ENCODE results near the gene INSR.

The INSR gene

GRCh38 chr19:7078008-7078407, 216.2 kb downstream of the INSR start:
- peak; percentile 34 for DNase-seq

GRCh38 chr19:7076151-7076550, 218.1 kb downstream of the INSR start:
- peak; percentile 20 for DNase-seq

GRCh38 chr19:7074705-7075282, 219.4 kb downstream of the INSR start:
- no peak for DNase-seq

- no peak for DNase-seq
Measured at GRCh38 chr19:7072541-7072940, 221.7 kb downstream of the INSR start.

GRCh38 chr19:7069904-7070226, 224.3 kb downstream of the INSR start:
- DNase-seq = no peak

GRCh38 chr19:7069042-7069903, 224.9 kb downstream of the INSR start, which contains the start of gene ZNF557:
ZNF557 (plus strand) TSS chr19:7069703; CDS start chr19:7075075, 5,372 bp downstream.
- DNase-seq = peak; percentile 97

DNA sequence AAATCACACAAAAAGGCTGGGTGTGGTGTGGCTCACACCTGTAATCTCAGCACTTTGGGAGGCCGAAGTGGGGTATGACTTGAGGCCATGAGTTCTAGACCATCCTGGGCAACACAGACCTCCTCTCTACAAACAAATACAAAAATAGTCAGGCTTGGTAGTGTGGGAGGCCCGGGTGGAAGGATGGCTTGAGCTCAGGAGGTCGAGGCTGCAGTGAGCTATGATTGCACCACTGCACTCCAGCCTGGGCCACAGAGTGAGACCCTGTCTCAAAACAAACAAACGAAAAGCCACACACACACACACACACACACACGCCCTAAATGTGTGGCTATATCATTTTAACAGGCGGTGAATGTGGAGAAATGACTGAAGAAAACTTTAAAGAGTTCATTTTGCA, 225.6 kb downstream of the INSR start:
- peak; percentile 41 for DNase-seq

- no peak for DNase-seq
Measured at GRCh38 chr19:7067716-7068115, 226.5 kb downstream of the INSR start.

DNA sequence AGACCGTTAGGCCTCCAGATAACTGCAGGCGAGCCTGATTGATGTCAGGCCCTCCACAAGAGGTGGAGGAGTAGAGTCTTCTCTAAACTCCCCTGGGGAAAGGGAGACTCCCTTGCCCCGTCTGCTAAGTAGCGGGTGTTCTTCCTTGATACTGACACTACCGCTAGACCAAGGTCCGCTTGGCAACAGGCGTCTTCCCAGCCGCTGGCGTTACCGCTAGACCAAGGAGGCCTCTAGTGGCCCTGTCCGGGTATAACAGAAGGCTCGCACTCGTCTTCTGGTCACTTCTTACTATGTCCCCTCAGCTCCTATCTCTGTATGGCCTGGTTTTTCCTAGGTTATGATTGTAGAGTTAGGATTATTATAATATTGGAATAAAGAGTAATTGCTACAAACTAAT, 227.1 kb downstream of the INSR start:
- peak; percentile 52 for DNase-seq

DNA sequence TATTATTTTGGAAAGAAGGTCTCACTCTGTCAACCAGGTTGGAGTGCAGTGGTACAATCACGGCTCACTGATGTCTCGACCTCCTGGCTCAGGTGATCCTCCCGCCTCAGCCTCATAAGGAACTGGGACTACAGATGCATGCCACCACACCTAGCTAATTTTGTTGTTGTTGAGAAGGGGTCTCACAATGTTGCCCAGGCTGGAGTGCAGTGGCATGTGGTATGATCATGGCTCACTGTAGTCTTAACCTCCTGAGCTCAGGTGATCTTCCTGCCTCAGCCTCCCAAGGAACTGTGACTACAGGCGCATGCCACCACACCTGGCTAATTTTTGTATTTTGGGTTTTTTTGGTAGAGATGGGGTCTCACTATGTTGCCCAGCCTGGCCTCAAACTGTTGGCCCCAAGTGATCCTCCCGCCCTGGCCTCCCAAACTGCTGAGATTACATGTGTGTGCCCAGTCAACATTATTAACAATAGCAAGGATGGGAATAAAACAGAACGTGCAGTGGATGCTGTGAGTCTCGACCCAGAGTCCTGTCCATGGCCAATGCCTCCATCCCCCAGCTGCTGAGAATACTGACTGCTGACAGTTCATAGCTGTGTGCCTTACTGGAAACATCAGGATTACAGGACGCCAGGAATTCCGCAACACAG, 230.3 kb downstream of the INSR start:
- peak; percentile 44 for DNase-seq

DNA sequence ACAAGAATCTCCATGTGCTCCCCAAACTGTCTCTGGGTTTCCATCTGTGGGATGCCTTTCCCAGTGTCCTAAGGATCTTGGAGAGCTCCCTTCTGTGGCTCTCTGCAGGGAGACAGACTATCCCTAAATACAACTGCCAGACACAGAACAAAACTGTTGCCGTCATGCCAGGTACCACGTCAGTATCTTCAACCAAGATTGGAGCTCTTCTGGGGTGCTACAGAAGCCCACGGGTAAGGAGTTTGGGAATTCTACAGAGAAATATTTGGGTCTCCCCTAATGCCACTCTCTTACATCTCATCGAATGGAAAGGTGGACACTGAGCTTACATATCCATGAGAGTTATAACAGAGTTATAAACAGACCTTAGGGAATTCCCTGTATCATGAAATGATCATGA, 230.9 kb downstream of the INSR start:
- DNase-seq = no peak

Measured in activated CD8-positive, alpha-beta memory T cell treated with anti-CD3 and anti-CD28 coated beads, Interleukin-2, amount 50 U/mL, for 48 hours (primary cell).